Measurements from ENCODE around the gene LIME1.

GRCh38 chr20:63771046-63771707 lies 34.7 kb downstream of the LIME1 start:
- TF ChIP-seq EP300 (IDR thresholded peaks at IDR 0.05) (no peak), CTCF (IDR thresholded peaks at IDR 0.05) (no peak), POLR2A (IDR thresholded peaks at IDR 0.05) (no peak)

Data from gastroesophageal sphincter (tissue), 3 donors.